ENCODE results near the gene CLMP.

DNA sequence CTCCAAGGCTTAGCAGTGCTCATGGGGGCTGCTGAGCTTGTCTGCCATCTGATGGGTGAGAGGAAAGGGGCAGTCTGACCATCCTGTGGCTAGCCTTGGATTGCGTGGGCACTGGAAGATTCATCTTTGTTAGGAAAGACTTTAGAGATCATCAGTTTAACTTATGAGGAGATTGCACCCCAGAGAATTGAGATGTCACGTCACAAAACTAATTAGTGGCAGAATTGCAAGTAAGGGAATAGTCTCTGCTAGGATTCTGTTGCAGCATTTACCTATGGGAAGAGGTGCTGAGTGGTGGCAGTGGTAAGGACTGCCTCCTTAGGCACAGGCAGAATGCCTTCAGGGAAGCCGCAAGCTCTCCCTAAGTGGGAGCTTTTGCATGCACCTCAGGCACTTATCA lies 90.4 kb downstream of the CLMP start:
- TF ChIP-seq, protein P1, sequence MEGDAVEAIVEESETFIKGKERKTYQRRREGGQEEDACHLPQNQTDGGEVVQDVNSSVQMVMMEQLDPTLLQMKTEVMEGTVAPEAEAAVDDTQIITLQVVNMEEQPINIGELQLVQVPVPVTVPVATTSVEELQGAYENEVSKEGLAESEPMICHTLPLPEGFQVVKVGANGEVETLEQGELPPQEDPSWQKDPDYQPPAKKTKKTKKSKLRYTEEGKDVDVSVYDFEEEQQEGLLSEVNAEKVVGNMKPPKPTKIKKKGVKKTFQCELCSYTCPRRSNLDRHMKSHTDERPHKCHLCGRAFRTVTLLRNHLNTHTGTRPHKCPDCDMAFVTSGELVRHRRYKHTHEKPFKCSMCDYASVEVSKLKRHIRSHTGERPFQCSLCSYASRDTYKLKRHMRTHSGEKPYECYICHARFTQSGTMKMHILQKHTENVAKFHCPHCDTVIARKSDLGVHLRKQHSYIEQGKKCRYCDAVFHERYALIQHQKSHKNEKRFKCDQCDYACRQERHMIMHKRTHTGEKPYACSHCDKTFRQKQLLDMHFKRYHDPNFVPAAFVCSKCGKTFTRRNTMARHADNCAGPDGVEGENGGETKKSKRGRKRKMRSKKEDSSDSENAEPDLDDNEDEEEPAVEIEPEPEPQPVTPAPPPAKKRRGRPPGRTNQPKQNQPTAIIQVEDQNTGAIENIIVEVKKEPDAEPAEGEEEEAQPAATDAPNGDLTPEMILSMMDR (conservative IDR thresholded peaks at IDR 0.05), result no peak
- no peak for TF ChIP-seq EZH2 (IDR thresholded peaks at IDR 0.05; ENCODE audit: low read depth)
